GM12878 (cell line): Measurements from ENCODE around the gene GARNL3. TPM values are rescaled to one million over a fixed set of nuclear protein-coding genes. Genes with fewer than 3 reads are reported as not detected.

Source experiments
- BMI1 ChIP-seq: fragments of 450-650 bp; IDR thresholded peaks from 2 replicates; pipeline ENCODE4 v1.6.1; 2016; ENCODE audit warnings: mild to moderate bottlenecking, moderate library complexity, borderline replicate concordance
- CBFB ChIP-seq: IDR thresholded peaks from 2 replicates; pipeline ENCODE4 v1.6.1; 2016; ENCODE audit warnings: antibody characterized with exemption, low read depth
- CEBPZ ChIP-seq: fragments of 150-350 bp; IDR thresholded peaks from 2 replicates; pipeline ENCODE4 v1.6.1; 2016; ENCODE audit warnings: low read depth, low read length
- CREM ChIP-seq: IDR thresholded peaks from 2 replicates; pipeline ENCODE4 v1.6.1; 2014; ENCODE audit warnings: antibody characterized with exemption, low read depth
- MLLT1 ChIP-seq: fragments of 450-650 bp; IDR thresholded peaks from 2 replicates; pipeline ENCODE4 v1.6.1; 2016; ENCODE audit warnings: mild to moderate bottlenecking
- SIX5 ChIP-seq: IDR thresholded peaks from 2 replicates; pipeline ENCODE4 v1.6.1; 2011; ENCODE audit warnings: mild to moderate bottlenecking, low read depth, low read length, moderate library complexity; ENCODE audit not compliant: severe bottlenecking
- SREBF1 ChIP-seq: IDR thresholded peaks from 2 replicates; pipeline ENCODE4 v1.6.1; 2012; ENCODE audit warnings: mild to moderate bottlenecking, low read length
- SUZ12 ChIP-seq: fragments of 200-600 bp; sonication (generic); IDR thresholded peaks from one replicate; pipeline ENCODE4 v1.6.1; 2018; ENCODE audit warnings: antibody characterized with exemption, mild to moderate bottlenecking; ENCODE audit not compliant: unreplicated experiment
- polyA plus RNA-seq, 11 experiments: library from polyadenylated mRNA; depleted of rRNA in 4 of 11; unstranded in 6 of 11; stranded (reverse) in 5 of 11; fragments of >200 nt; fragmentation: Nextera tagmentation in 4 of 11; fragmentation: Illumina TruSeq in 1 of 11; extraction: Ambion mirVana in 4 of 11; extraction: Trizol in 1 of 11; gene quantifications; 1 replicate in 1 of 11; 2 replicates in 10 of 11; pipeline versions ENCODE4 v1.2.1 to v1.2.3, GENCODE V29; 2011 to 2016; ENCODE audit warnings: inconsistent platforms in 2 of 11, missing spikeins in 2 of 11, low read depth in 1 of 11
- total RNA-seq, 4 experiments: library from RNA; depleted of rRNA in 3 of 4; stranded (reverse); fragments of >200 nt in 3 of 4; fragmentation: Illumina TruSeq in 1 of 4; extraction: Trizol in 1 of 4; gene quantifications; 2 replicates each; pipeline versions ENCODE4 v1.2.1 to v1.2.3, GENCODE V29; 2013 to 2021

GARNL3 gene
- total and polyA plus RNA-seq, 10 of the 15 experiments (the other 5 are each of a cell fraction or from before 2014, with no cell fraction given), result 0.89 to 13.2 (median 6.3) TPM

- TF ChIP-seq SUZ12 (no peak), SREBF1 (no peak), CBFB (no peak), SIX5 (no peak), CEBPZ (no peak), BMI1 (no peak), CREM (no peak), MLLT1 (no peak)
- TF ChIP-seq, all 136 proteins: peak for 0
These were observed 142.4 kb downstream of the GARNL3 start (continued) for GRCh38 chr9:127406799-127407491.
